Fibroblast of lung (primary cell): ENCODE data around the gene SLC35C1.

Experiments used
- EZH2 ChIP-seq: IDR thresholded peaks from 2 replicates; pipeline ENCODE4 v1.5.1; 2012; ENCODE audit warnings: low read length, control low read depth, mild to moderate bottlenecking; ENCODE audit errors: missing control alignments
- TF ChIP-seq, protein P1 (sequence below), 2 donors: IDR thresholded peaks in 1 of 2; conservative IDR thresholded peaks in 1 of 2; 1 replicate in 1 of 2; 2 replicates in 1 of 2; pipeline ENCODE4 v1.5.1; 2011 to 2012; ENCODE audit warnings: low read length in 2 of 2, control low read depth in 1 of 2, inconsistent platforms in 1 of 2, low read depth in 1 of 2, mild to moderate bottlenecking in 1 of 2

DNA sequence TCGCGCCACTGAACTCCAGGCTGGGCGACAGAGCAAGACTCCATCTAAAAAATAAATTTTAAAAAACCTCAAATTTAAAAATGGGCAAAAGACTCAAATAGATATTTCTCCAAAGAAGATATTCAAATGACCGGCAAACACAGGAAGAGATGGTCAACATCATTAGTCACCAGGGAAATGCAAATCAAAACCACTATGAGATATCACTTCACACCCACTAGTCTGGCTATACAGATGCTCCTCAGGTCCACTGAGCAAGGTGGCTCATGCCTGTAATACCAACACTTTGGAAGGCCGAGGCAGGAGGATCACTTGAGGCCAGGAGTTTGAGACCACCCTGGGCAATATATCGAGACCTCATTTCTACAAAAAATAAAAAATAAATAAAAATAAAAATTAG is 43.3 kb upstream of the SLC35C1 start:
- TF ChIP-seq, protein P1, sequence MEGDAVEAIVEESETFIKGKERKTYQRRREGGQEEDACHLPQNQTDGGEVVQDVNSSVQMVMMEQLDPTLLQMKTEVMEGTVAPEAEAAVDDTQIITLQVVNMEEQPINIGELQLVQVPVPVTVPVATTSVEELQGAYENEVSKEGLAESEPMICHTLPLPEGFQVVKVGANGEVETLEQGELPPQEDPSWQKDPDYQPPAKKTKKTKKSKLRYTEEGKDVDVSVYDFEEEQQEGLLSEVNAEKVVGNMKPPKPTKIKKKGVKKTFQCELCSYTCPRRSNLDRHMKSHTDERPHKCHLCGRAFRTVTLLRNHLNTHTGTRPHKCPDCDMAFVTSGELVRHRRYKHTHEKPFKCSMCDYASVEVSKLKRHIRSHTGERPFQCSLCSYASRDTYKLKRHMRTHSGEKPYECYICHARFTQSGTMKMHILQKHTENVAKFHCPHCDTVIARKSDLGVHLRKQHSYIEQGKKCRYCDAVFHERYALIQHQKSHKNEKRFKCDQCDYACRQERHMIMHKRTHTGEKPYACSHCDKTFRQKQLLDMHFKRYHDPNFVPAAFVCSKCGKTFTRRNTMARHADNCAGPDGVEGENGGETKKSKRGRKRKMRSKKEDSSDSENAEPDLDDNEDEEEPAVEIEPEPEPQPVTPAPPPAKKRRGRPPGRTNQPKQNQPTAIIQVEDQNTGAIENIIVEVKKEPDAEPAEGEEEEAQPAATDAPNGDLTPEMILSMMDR (conservative IDR thresholded peaks at IDR 0.05 in 1 of 2, IDR thresholded peaks at IDR 0.05 in 1 of 2; ENCODE audit: low read depth in 1 of 2, low read length in 2 of 2) = no peak
- TF ChIP-seq EZH2 = no peak
